ENCODE results near the gene RTP1.

- TF ChIP-seq, protein P1, sequence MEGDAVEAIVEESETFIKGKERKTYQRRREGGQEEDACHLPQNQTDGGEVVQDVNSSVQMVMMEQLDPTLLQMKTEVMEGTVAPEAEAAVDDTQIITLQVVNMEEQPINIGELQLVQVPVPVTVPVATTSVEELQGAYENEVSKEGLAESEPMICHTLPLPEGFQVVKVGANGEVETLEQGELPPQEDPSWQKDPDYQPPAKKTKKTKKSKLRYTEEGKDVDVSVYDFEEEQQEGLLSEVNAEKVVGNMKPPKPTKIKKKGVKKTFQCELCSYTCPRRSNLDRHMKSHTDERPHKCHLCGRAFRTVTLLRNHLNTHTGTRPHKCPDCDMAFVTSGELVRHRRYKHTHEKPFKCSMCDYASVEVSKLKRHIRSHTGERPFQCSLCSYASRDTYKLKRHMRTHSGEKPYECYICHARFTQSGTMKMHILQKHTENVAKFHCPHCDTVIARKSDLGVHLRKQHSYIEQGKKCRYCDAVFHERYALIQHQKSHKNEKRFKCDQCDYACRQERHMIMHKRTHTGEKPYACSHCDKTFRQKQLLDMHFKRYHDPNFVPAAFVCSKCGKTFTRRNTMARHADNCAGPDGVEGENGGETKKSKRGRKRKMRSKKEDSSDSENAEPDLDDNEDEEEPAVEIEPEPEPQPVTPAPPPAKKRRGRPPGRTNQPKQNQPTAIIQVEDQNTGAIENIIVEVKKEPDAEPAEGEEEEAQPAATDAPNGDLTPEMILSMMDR (IDR thresholded peaks at IDR 0.05): no peak
- TF ChIP-seq ZFX (IDR thresholded peaks at IDR 0.05; ENCODE audit: borderline replicate concordance): no peak
These were observed 45.6 kb downstream of the RTP1 start for GRCh38 chr3:187242900-187243299.
